ENCODE data around the gene ACBD4. TPM values are rescaled to one million over a fixed set of nuclear protein-coding genes. Genes with fewer than 3 reads are reported as not detected.

ACBD4 gene, protein sequence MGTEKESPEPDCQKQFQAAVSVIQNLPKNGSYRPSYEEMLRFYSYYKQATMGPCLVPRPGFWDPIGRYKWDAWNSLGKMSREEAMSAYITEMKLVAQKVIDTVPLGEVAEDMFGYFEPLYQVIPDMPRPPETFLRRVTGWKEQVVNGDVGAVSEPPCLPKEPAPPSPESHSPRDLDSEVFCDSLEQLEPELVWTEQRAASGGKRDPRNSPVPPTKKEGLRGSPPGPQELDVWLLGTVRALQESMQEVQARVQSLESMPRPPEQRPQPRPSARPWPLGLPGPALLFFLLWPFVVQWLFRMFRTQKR
- total RNA-seq = 3.5 TPM

DNA sequence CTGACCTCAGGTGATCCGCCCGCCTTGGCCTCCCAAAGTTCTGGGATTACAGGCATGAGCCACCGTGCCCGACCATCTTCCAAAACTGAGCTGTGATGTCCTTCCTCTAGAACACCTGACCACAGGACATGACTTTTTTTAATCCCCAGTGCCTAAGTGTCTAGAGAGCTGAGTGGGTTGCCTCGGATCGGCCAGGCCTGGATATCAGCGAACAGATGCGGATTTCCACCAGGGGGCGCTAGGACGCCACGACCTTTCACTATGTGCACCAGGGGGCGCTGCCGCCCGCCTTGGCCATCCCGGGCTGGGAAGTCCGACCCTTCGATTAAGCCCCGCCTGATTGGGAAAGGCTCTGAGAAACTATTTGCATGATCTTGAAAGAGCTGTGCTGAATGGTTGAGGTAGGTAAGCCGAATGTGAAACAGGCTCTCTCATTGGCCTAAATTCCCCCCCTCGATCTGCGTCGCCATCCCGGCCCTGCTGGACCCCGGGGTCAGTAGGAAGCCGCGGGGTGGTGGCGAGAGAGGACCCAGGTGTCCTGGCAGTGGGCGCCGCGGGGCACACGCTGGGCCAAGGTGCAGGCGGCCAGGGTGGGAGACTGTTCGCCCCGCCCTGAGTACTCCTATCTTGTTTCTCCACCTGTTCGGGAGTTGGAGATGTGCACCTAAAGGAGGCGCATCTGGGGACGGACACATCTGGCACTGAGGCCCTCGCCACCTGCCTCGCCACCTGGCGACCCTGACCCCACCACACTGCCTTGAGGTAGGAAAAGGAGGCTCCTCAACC, at the start of gene ACBD4:
Gene ACBD4 (plus strand): TSS at position 496 of the 786 bp plus-strand sequence. CDS start 458 bp downstream, outside the sequence.
- ATAC-seq = peak; percentile 82

DNA sequence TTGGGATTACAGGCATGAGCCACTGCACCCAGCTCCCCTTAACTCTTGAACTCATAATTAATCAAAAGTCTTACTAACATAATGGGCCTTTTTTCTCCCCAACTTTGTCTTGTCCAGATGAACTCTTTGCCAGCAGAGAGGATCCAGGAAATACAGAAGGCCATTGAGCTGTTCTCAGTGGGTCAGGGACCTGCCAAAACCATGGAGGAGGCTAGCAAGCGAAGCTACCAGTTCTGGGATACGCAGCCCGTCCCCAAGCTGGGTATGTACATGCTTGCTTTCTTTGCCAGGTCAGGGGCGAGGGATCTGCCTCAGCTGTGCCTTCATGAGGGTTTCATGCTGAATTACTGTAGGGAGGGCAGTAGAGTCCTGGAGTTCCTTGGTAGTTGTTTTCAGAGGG, 49.1 kb upstream of the ACBD4 start:
- no peak for ATAC-seq

DNA sequence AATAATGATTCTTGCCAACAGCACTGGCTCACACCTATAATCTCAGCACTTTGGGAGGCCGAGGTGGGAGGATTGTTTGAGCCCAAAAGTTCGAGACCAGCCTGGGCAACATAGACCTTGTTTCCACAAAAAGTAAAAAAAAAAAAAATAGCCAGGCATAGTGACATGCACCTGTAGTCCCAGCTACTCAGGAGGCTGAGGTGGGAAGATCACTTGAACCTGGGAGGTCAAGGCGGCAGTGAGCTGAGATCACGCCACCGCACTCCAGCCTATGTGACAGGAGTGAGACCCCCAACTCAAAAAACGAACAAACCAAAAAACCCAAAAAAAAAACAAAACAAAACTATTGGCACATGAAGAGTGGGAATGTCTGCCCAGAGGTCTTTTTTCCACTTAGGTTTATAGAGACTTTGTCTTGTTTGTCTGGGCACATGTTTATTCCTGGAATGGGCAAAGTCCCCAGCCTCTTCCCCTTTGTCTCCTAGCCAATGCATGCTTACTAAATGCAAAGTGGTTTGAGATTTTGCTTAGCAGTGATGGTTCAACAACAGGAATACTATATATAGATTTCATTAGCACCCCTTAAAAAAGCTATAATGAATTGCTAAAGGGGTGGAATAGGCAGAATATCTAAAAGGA, 48.5 kb upstream of the ACBD4 start:
- no peak for ATAC-seq

DNA sequence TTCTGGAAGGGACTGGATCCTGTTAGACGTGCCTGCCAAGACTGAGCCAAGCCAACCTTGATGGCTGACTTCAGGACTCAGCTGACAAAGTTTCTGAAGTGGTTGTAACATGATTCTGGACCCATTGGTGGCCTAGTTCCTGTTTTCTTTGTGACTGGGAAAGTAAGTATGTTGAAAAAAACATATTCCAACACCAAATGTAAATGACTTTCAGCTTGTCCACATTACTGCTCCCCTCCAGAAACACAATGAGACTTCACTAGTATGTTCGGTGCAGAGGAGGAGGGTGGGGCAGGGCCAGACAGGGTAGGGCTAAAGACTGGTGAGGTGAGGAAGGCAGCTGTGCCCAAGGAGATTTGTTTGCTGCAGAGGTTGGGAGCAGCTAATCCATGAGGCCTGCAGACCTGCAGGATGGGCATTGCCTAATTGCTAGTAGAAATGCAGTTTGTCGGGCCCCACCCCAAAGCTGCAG, 47.9 kb upstream of the ACBD4 start:
- ATAC-seq = peak; percentile 97

DNA sequence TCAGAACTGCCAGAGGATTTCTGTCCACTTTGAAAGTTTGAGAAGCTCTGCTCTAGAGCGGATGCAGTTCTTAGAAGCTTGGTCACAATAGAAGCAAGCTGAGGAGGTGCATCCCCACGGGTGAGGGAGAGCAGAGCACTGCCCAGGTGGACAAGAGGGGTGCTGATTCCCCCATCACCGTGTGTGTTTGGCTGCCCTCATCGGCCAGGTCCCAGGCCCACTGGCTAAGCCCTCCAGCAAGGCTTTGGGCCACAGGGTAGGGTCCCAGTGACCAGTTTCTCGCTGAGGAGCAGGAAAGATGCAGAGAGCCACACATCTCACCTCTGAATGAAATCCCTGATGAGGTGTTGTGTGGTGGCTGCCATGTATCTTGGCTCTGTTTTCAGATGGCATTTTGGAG, 47.5 kb upstream of the ACBD4 start:
- no peak for ATAC-seq

DNA sequence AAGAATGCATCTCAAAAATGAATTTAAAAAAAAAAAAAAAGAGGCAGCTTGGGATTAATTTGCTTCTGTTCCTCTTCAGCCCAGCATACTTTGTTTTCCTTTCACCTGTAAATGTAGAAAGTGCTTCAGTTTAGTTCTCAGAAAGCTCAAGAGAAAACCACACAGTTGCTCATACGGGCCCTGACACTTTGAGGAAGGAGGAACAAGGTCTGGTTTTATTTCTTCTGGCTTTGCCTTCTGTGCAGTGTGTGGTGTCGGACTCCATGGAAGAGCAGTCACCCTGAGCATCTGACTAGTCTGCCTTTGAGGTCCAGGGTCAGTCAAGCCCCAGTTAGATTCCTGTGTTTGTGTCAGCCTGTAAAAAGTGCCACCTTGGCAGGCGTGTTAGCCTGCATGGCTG, 46.7 kb upstream of the ACBD4 start:
- ATAC-seq = no peak

DNA sequence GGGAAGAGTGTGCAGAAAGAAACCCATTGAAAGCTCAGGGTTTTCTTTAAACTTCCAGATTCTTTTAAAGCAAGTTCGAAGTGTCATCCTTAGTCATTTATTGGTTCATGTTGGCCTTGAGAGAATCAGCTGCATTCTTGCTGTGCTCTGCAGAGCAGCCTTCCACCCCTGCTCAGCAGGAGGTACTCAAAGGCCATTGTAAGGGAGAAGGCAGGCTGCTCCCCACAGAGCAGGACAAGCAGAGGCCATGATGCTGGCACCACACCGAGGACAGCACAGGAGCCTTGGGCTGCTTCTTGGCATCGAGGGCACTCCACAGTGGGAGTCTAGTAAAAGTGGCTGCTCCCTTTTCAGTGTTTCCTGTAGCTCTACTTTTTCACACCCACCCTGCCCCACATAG, 44.8 kb upstream of the ACBD4 start:
- ATAC-seq = no peak

DNA sequence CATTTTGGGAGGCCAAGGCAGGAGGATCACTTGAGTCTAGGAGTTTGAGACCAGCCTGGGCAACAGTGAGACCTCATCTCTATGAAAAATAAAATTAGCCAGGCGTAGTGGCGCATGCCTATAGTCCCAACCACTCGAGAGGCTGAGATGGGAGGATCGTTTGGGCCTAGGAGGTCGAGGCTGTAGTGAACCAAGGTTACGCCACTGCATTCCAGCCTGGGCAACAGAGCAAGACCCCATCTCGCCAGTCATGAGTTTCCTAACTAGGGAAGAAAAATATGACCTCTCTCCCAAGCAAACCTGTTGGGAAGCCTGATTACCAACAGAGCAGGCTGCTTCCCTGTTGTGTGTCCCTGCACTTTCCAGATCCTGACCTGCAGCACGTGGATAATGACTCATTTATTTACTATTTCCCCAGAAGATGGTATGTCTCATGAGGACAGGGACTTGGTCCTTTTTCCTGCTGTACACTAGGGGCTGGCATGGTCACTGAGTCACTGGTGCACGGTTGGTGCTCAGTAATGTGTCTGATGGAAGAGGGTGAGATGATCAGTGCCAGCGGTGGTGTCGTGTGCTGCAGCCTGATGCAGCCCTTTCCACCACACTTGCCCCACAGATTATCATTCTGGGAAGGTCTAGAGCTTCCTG, 43.6 kb upstream of the ACBD4 start:
- ATAC-seq = peak; percentile 9

DNA sequence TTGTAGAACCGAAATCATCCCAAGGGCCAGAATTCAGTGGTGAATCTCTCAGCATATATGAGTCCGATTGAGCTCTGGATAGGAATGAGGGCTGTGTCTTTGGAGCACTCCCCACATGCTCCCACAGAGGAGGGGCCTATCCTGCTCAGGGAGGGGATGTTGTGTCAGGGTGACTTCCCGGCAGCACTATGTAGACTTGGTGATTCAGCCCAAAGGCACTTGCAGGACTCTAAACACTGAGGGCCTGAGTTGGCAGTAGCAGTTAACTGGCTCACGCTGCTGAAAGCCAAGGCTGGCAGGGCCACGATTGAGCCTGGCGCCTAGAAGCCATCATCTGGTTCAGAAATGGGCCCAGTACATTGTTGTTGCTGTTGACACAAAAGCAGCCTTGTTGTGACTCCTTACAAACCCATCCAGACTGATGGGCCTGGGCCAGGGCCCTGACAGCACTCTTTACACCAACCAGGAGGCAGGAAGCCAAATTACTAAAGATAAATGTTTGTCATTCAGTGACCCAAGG, 42.5 kb upstream of the ACBD4 start:
- ATAC-seq = peak; percentile 94

DNA sequence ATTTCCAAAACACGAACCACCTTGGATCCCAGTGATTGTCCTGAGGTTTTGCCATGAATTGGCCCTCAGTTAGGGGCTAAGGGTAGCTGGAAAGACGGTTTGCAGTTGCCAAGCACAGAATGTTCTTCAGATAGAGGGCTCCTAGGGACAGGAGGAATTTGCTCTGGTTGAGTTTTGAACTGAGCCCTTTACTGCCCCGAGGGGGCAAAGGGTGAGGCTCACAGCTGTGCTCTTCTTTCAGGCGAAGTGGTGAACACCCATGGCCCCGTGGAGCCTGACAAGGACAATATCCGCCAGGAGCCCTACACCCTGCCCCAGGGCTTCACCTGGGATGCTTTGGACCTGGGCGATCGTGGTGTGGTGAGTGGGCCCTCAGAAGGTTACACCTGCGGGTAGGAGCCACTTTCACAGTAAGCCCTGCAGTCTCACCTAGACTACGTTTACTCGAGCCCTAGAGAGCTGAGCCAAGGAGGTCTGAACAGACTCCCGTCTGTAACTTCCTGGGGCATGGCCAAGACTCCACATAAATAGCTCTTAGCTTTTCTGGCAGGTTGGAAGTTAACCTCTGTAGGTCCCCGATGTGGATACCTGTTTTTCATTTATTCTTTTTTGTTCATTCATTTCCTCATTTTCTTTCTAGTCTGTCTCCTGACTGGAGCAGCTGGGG, 41.9 kb upstream of the ACBD4 start:
- peak; percentile 11 for ATAC-seq

DNA sequence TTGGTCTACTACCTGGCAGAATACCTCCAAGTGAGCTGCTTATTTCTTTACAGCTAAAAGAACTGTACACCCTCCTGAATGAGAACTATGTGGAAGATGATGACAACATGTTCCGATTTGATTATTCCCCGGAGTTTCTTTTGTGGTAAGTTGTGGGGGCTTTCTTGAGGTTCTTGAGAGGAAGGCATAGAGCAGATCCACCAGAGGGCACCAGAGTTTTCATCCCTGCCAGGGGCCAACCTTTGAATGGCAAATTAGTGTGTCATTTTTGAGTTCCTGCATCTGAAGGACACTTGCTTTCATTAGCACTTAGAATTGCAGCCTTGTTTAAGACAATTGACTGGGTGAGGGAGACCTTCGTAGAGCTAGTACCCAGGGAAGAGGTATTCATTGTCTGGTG, 39.3 kb upstream of the ACBD4 start:
- ATAC-seq = no peak

DNA sequence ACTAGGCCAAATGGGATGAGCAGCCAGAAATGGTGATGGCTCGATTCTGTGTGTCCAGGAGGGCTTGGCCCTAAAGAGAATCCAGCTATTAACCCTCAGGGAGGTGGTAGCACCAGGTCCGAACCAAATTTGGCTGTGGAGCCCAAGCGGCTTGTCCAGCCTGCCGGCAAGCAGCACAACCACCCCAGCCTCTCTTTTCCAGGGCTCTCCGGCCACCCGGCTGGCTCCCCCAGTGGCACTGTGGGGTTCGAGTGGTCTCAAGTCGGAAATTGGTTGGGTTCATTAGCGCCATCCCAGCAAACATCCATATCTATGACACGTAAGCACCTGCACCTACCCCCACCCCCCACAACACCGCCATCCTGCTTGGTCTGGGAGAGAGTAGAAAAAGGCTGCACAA, 38.6 kb upstream of the ACBD4 start:
- no peak for ATAC-seq

DNA sequence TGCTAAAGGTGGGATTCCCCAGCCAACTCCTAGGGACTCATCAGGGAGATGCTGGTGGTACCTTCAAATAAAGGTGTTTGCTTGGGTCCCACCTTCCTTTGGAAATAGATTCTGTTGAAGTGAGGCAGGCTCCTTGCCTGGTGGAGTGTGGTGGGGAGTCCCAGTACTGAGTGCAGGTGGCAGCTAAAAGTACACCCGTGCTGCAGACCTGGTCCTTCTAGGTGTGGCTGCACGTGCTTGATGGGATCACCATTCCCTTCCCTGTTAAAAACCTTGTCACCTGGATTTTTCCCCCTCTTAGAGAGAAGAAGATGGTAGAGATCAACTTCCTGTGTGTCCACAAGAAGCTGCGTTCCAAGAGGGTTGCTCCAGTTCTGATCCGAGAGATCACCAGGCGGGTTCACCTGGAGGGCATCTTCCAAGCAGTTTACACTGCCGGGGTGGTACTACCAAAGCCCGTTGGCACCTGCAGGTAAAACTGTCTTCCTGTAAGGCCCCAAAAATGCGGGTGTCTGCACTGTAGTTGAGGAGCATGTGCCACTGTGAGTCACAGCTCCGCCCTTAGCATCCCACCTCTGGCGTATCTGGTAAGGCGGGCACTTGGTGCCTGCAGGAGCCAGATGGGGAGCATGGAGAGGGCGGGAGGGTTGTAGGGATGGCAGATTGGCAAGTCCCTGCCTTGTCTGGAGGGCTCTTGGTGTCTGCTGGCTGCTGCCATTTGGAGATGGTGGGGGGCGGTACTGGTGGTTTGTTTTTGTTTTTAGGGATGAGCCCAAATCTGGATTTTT, 37.2 kb upstream of the ACBD4 start:
- ATAC-seq = peak; percentile 19

DNA sequence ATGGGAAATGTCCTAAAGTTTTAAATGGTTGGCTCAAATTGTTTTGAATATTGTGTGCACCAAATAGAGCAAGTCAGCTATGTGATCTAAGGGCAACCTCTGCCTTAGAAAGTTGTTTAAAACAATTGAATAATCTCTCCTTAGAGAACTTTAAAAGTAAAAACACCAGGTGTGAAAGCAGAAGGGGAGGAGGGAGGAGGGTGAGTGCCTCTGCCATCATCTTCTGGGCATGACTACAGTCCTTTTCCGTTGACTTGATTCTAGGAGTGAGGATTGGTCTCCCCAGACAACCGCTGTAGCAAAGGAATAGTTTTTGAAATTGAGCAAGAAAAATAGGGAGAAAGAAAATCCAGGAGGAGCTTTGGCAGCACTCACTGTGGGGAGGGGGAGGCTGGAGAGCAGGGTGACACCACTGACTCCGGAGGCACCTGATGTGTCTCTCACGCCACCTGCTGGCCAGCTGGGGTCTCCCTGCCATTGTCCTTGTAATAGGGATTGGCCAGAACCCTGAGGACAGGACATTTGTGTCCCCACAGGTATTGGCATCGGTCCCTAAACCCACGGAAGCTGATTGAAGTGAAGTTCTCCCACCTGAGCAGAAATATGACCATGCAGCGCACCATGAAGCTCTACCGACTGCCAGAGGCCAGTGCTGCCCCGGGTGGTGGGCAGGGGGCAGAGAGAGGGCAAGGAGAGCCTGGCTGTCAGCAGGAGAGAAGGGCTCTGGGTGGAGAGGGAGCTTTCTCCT, 36.4 kb upstream of the ACBD4 start:
- ATAC-seq = peak; percentile 77

DNA sequence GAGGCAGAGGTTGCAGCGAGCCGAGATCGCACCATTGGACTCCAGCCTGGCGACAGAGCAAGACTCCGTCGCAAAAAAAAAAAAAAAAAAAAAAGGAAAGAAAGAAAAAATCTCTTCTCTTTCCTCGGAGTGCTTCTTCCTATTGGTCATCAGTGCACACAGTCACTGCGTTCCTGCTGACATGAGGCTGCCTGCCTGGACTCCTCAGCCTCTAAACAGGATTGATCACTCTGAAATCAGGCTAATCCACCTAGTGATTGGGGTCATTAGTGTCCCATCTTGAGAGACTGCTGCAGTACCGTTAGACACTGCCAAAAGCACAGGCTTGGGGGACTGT, 34.0 kb upstream of the ACBD4 start:
- ATAC-seq = peak; percentile 22

DNA sequence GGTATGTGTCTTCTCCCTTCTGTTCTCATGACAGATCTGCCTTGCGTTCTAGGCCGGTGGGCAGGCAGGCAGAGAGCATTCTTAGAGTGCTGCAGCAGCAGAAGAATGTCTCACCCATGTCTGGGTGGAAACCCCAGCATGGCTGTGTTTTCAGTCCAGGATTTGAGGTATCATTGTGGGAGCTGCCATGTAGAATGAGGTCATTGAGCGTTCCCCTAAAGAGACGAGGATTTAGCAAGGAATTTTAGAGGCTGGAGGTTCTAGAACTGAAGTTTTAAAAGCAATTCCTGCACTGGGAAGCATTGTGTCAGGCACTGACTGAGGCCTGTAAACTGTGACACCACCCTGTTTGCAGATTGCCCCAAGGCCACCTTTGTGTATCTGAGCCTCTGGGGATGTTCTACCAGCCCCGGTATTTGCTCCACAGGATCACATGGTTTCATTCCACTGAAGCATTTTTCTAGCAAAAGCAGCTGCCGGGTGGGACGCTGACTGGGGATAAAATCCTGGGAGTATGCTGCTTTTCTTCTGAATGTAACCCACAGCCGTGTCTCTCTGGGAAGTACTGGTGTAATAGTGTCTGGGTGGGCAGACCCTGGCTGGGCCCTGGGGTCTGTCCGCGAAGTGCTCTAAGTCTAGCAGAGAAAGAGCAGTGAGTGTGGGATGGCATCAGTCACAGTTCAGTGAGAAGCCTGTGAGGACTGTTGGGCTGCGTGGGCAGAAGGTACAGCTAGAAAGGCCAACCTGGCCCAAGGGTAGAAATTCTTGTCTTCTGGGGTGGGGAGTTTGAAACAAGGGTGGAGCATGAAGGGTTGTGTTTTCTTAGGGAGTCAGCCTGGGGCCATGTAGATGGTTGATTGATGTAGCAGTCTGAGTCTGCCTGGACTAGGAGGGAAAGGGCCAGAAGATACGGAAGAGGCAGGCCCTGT, 33.3 kb upstream of the ACBD4 start:
- ATAC-seq = peak; percentile 34

DNA sequence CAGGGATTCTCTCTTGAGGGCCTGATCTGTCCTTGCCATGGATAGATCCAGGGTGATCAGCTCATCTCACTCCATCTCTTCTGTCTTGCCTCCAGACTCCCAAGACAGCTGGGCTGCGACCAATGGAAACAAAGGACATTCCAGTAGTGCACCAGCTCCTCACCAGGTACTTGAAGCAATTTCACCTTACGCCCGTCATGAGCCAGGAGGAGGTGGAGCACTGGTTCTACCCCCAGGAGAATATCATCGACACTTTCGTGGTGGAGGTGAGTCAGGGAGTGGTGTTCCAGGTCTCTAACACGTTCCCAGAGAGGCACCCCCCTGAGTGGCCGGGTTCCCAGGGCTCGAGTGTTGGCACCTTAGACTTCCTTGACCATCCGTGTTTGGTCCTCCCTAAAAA, 32.6 kb upstream of the ACBD4 start:
- no peak for ATAC-seq

DNA sequence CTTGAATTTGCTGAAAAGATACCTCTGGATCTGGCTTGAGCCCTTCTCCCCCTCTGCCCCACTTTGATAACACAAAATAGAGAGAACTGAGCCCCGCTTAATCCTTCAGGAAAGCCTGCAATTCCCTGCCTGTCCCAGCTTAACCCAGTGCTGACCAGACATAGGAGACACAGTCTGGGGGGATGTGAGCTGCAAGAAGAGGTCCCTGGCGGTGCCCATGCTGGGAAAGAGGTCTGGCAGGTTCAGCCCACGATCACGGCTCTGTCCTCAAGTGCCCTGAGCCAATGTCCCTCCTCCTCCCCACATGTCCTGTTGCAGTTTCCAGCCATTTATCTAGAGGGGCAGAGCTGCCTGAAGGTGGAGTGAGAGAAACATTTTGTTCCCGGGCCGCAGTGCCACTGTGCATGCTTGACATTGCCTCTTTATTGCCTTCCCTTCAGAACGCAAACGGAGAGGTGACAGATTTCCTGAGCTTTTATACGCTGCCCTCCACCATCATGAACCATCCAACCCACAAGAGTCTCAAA, 32.2 kb upstream of the ACBD4 start:
- no peak for ATAC-seq

DNA sequence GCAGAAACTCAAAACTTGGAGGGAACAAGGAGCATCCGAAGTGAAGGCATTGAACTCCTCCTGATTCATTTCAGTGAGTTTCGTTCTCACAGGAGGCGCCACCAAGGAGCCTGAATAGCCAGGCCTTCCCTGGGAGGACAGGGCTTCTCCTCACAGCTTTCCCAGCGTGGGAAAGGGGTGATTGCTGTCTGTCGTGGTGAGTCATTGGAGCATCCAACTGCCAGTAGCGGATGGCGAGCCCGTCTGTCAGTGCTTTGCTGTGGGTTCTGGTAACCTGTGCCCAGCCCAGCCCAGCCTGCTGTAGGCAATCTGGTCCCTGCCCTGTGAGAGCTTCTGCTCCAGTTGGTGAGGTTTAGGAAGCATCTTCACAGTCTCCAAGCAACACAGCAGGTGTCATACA, 31.5 kb upstream of the ACBD4 start:
- ATAC-seq = no peak
